Measurements from ENCODE around the gene ZDHHC14.

ZDHHC14 gene

DNA sequence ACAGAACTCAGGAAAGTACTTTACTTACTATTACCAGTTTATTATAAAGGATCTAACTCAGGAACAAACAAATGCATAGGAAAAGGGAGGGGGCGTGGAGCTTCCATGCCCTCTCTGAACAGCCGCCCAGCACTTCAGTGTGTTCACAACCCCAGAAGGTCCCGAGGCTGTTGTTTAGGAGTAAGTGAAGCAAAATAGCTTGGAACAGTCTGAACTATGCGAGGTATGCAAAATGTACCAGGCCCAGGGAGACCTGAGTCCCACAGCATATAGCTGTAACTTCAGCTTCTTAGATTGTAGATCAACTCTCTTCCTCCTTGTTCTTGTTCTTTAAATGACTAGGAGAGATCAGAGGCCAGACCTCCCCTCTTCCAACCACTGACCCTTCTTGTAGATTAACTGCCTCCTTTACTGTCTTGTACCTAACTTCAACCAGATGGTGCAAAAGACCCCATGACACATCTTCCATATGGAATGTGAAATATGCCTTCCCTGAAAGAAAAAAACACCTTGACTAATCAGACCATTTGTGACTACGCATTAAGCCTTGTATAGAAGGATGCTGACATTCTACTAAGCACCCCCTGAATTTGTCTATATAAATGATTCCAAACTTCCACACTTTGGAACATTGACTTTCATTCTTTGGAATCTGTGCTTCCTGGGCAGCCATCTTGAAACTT lies 343.3 kb downstream of the ZDHHC14 start:
- Histone ChIP-seq H3K4me1 (ENCODE audit: control insufficient read depth, insufficient read depth, low read length) (no peaks in the 10 kb centered on the region), H3K9me3 (ENCODE audit: control insufficient read depth in 2 of 2, low read length in 2 of 2) (peaks cover 3 to 4% of the 10 kb centered on the region in 2 donors), H3K36me3 (ENCODE audit: control insufficient read depth in 2 of 2, insufficient read depth in 2 of 2, low read length in 2 of 2) (no peaks in the 10 kb centered on the region), H3K27ac (ENCODE audit: low read length) (no peak overlapping the region), H3K27me3 (ENCODE audit: control insufficient read depth in 1 of 2, insufficient read depth in 2 of 2, low read length in 2 of 2) (peaks cover 0 to 2% of the 10 kb centered on the region in 2 donors), H3K9ac (ENCODE audit: low read length in 2 of 2) (no peak overlapping the region), H3K4me3 (ENCODE audit: low read length in 2 of 2) (no peak overlapping the region)

DNA sequence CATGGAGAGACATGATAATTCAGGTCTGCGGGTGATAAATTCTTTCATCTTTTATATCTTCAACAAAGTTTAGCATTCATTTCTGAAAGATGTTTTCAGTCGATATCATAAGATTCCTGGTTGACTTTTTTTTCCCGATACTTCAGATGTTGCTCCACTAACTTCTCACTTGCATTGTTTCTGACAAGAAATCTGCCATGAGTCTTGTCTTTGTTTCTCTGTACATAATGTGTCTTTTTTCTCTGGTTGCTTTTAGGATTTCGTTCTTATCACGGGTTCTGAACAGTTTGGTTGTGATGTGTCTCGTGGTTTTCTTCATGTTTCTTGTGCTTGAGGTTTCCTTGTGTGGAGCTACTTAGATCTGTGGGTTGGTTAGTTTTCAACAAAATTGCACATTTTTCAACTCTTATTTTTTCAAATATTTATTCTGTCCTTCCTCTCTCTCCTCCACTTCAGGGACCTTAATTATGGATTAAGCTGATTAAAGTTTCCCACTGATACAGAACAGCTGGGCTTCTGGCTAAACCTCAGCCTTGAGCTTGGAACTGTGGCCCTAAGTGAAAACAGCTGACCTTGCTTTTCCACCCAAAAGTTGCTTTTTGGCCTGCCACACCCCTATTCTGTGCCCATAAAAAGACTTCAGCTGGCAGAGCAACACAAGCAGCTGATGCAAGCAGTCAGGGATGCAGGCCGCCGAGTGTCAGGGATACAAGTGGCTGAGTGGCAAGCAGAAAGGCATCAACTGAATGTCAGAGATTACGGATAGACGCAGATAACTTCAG lies 344.2 kb downstream of the ZDHHC14 start:
- H3K27me3 ChIP-seq (ENCODE audit: control insufficient read depth in 1 of 2, insufficient read depth in 2 of 2, low read length in 2 of 2) = peaks cover 0 to 2% of the 10 kb centered on the region in 2 donors
- no peaks in the 10 kb centered on the region for H3K36me3 ChIP-seq (ENCODE audit: control insufficient read depth in 2 of 2, insufficient read depth in 2 of 2, low read length in 2 of 2)
- no peak overlapping the region for H3K4me3 ChIP-seq (ENCODE audit: low read length in 2 of 2)
- no peak overlapping the region for H3K27ac ChIP-seq (ENCODE audit: low read length)
- H3K9me3 ChIP-seq (ENCODE audit: control insufficient read depth in 2 of 2, low read length in 2 of 2) = peaks cover 3 to 4% of the 10 kb centered on the region in 2 donors
- H3K4me1 ChIP-seq (ENCODE audit: control insufficient read depth, insufficient read depth, low read length) = no peaks in the 10 kb centered on the region
- H3K9ac ChIP-seq (ENCODE audit: low read length in 2 of 2) = no peak overlapping the region

DNA sequence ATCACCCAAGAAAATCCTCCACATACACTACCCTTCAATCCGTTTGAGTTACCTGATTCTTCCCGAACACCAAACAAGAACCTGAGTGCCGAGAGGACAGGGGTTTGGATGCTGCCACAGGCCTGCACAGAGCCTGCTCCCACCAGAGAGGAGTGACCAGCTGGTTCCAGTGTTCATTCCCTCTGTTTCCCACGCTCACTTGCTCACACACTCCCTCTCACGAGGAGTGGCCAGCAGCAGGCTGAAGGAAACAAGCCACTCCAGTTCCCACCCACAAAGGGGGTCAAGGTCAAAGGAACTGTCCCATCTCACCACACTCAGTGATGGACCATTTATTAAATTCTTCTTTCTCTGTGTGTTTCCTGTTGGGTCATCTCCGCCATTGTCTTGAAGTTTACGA lies 344.8 kb downstream of the ZDHHC14 start:
- Histone ChIP-seq H3K27me3 (ENCODE audit: control insufficient read depth in 1 of 2, insufficient read depth in 2 of 2, low read length in 2 of 2) (peaks cover 0 to 2% of the 10 kb centered on the region in 2 donors), H3K9ac (ENCODE audit: low read length in 2 of 2) (no peak overlapping the region), H3K36me3 (ENCODE audit: control insufficient read depth in 2 of 2, insufficient read depth in 2 of 2, low read length in 2 of 2) (no peaks in the 10 kb centered on the region), H3K9me3 (ENCODE audit: control insufficient read depth in 2 of 2, low read length in 2 of 2) (peaks cover 3 to 4% of the 10 kb centered on the region in 2 donors), H3K4me3 (ENCODE audit: low read length in 2 of 2) (no peak overlapping the region), H3K4me1 (ENCODE audit: control insufficient read depth, insufficient read depth, low read length) (no peaks in the 10 kb centered on the region), H3K27ac (ENCODE audit: low read length) (no peak overlapping the region)

DNA sequence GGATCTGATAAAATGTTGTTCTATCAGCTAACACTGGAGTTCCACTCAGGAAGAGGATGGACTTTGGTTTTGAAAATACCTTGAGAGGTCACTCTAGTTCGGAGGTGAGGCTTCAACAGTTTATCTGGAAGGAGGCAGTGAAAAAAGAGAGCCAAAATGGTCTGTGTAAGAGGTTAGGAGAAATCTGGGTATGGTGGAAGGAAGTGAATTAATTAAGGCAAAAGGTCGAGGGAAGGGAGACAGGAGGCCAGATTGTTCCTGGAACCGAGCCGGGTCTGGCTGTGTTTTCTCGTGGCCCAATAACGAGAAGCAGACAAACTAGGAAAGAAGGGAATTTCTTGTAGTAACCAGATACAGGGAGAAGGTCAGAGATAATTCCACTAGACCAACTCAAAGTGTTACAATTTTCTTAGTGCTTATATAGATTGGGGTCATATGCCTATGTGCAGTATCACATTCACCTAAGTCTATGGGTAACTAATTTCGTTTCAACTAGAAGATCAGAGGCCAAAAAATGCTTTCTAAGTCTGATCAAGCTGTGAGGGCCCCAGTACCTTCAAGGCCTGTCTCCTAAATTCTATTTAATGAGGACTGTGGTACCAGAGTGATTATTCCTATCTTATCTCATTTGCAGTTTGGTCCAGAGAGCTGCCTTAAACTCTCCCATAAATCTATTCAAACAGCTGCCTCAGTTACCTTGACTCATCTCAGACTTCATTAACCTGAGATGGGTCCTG lies 346.1 kb downstream of the ZDHHC14 start:
- Histone ChIP-seq H3K4me1 (ENCODE audit: control insufficient read depth, insufficient read depth, low read length) (no peaks in the 10 kb centered on the region), H3K9ac (ENCODE audit: low read length in 2 of 2) (no peak overlapping the region), H3K9me3 (ENCODE audit: control insufficient read depth in 2 of 2, low read length in 2 of 2) (peaks cover 3 to 4% of the 10 kb centered on the region in 2 donors), H3K27me3 (ENCODE audit: control insufficient read depth in 1 of 2, insufficient read depth in 2 of 2, low read length in 2 of 2) (peaks cover 0 to 2% of the 10 kb centered on the region in 2 donors), H3K4me3 (ENCODE audit: low read length in 2 of 2) (no peak overlapping the region), H3K27ac (ENCODE audit: low read length) (no peak overlapping the region), H3K36me3 (ENCODE audit: control insufficient read depth in 2 of 2, insufficient read depth in 2 of 2, low read length in 2 of 2) (no peaks in the 10 kb centered on the region)
